ENCODE measurements around the gene SMR3A.

The SMR3A gene

GRCh38 chr4:70360460-70360859, at the start of gene SMR3A:
Gene SMR3A, plus strand, starts transcription at chr4:70360760. Its CDS starts 1,356 bp downstream, at chr4:70362116.
- no peak for DNase-seq (ENCODE audit: low spot score)

GRCh38 chr4:70313736-70314135, 46.8 kb upstream of the SMR3A start:
- no peak for DNase-seq (ENCODE audit: low spot score)

GRCh38 chr4:70315928-70316327, 44.6 kb upstream of the SMR3A start:
- DNase-seq (ENCODE audit: low spot score) = no peak

GRCh38 chr4:70326052-70326451, 34.5 kb upstream of the SMR3A start:
- DNase-seq (ENCODE audit: low spot score) = no peak

GRCh38 chr4:70334681-70335080, 25.9 kb upstream of the SMR3A start, which contains the start of gene CABS1:
Gene CABS1, plus strand, starts transcription at chr4:70334981. Its CDS starts 59 bp downstream, at chr4:70335040.
- DNase-seq (ENCODE audit: low spot score) = no peak

- DNase-seq (ENCODE audit: low spot score) = no peak
Measured at GRCh38 chr4:70336043-70336442, 24.5 kb upstream of the SMR3A start.

GRCh38 chr4:70337886-70338420, 22.6 kb upstream of the SMR3A start:
- DNase-seq (ENCODE audit: low spot score) = no peak

GRCh38 chr4:70356185-70356584, 4.4 kb upstream of the SMR3A start:
- DNase-seq (ENCODE audit: low spot score) = no peak

GRCh38 chr4:70359115-70359661, 1.4 kb upstream of the SMR3A start:
- no peak for DNase-seq (ENCODE audit: low spot score)

- DNase-seq (ENCODE audit: low spot score) = no peak
Measured at GRCh38 chr4:70364002-70364401, 3.4 kb downstream of the SMR3A start.

- no peak for DNase-seq (ENCODE audit: low spot score)
Measured at GRCh38 chr4:70365479-70365878, 4.9 kb downstream of the SMR3A start.

- DNase-seq (ENCODE audit: low spot score) = no peak
Measured at GRCh38 chr4:70367813-70368212, 7.3 kb downstream of the SMR3A start.

- DNase-seq (ENCODE audit: low spot score) = no peak
Measured at GRCh38 chr4:70371987-70372386, 11.4 kb downstream of the SMR3A start.

GRCh38 chr4:70372760-70373159, 12.2 kb downstream of the SMR3A start:
- DNase-seq (ENCODE audit: low spot score) = no peak

GRCh38 chr4:70380578-70380977, 20.0 kb downstream of the SMR3A start:
- DNase-seq (ENCODE audit: low spot score) = no peak

GRCh38 chr4:70382691-70383181, 22.2 kb downstream of the SMR3A start, which contains the start of gene SMR3B:
Gene SMR3B, plus strand, starts transcription at chr4:70383131. Its CDS starts 1,380 bp downstream, at chr4:70384511.
- no peak for DNase-seq (ENCODE audit: low spot score)

- DNase-seq (ENCODE audit: low spot score) = no peak
Measured at GRCh38 chr4:70392057-70392776, 31.7 kb downstream of the SMR3A start.

- no peak for DNase-seq (ENCODE audit: low spot score)
Measured at GRCh38 chr4:70397580-70397979, 37.0 kb downstream of the SMR3A start, which contains the start of gene OPRPN. Gene OPRPN, plus strand, starts transcription at chr4:70397940. Its CDS starts 1,346 bp downstream, at chr4:70399286.

GRCh38 chr4:70399319-70399718, 38.8 kb downstream of the SMR3A start:
- no peak for DNase-seq (ENCODE audit: low spot score)

- no peak for DNase-seq (ENCODE audit: low spot score)
Measured at GRCh38 chr4:70402762-70403161, 42.2 kb downstream of the SMR3A start.

GRCh38 chr4:70405765-70406164, 45.2 kb downstream of the SMR3A start:
- DNase-seq (ENCODE audit: low spot score) = no peak

Data from SW480 (cell line).